CD4-positive, alpha-beta T cell treated with Interferon gamma for 1 hour (primary cell): ENCODE measurements around the gene PRIM2.
"Not testable (repeated sequence)": the region's sequence is repeated elsewhere in the genome, so short reads cannot be mapped to it uniquely, and the experiment has no call there.

Experiments
- DNase-seq: peaks from one replicate; pipeline ENCODE4 v3.0.0-alpha.2; 2020

The PRIM2 gene

GRCh38 chr6:57310095-57310816 lies 7.2 kb upstream of the PRIM2 start:
- not testable (repeated sequence) for DNase-seq

- no peak for DNase-seq
Observed at GRCh38 chr6:57310817-57311157, 6.6 kb upstream of the PRIM2 start.

DNA sequence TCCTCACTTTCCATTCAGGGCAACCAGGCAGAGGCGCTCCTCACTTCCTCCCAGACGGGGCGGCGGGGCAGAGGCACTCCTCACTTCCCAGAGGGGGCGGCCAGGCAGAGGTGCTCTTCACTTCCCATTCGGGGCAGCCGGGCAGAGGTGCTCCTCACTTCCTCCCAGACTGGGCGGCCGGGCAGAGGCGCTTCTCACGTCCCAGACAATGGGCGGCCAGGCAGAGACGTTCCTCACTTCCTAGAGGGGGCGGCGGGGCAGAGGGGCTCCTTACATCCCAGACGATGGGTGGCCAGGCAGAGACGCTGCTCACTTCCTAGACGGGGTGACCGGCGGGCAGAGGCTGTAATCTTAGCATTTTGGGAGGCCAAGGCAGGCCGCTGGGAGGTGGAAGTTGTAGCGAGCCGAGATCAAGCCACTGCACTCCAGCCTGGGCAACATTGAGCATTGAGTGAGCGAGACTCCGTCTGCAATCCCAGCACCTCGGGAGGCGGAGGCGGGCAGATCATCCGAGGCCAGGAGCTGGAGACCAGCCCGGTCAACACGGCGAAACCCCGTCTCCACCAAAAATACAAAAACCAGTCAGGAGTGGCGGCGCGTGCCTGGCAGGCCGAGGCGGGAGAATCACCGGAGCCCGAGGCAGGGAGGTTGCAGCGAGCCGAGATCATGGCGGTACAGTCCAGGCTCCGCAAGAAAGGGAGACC lies 6.0 kb upstream of the PRIM2 start:
- not testable (repeated sequence) for DNase-seq

- DNase-seq = no peak
Observed at GRCh38 chr6:57312004-57312345, 5.5 kb upstream of the PRIM2 start.

DNA sequence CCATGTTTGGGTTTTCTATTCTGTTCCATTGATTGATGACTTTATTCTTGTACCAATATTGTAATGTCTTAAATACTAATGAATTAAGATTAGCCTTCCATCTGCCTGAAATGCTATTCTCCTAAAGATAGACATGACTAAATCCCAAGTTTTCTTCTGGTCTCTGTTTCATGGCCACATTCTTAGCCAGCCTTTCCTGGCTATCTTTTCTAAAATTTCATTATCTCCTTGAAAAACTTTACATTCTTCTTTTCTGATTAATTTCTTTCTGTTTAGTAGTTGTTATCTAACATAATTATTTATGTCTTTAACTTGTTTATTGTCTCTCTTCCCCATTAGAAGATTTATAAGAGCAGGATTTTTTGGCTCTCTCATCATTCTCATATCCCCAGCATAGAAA lies 4.4 kb upstream of the PRIM2 start:
- no peak for DNase-seq

- DNase-seq = no peak
Observed at GRCh38 chr6:57313711-57314471, 3.5 kb upstream of the PRIM2 start.

DNA sequence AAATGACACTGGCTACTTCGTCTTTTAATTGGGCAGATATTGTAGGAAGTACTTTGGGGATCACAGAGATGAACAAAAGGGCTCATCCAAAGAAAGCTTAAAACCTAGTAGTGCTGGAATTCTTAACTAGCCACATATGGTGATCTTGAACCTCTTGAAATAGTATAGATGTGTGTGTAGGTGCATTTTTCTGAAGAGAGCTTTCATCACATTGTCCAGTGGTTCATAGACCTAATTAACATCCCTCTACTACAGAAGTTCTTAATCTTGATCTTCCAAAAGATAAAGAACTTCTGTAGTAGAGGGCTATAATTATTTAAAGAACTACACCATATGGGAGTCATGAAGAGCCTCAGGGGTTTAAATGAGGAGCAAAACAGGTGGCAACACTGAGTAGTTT lies 2.3 kb upstream of the PRIM2 start:
- no peak for DNase-seq

- DNase-seq = no peak
Observed at GRCh38 chr6:57315851-57316250, 1.6 kb upstream of the PRIM2 start.

DNA sequence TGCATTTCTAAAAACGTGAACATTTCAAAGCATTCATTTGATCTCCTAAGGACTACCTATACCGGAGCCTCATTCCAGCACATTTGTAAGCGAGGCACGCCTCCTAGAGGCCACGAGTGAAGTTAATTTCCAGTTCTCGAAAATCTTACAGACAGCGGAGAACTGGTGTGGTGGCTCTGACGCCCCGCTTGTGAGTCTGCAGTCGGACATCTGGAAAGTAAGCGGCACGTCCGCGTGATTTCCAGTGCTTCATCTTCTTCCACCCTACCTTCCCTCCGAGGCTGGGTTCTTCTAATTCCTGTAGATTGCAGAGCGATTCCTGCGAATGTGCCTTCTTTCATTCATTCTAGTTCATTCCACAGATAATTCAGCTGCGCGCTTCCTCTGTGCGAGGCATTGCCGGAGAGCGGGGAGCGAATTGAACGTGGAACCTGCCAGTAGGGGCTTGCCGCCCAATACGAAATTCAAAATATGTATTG lies 810 bp upstream of the PRIM2 start:
- DNase-seq = peak; percentile 81

DNA sequence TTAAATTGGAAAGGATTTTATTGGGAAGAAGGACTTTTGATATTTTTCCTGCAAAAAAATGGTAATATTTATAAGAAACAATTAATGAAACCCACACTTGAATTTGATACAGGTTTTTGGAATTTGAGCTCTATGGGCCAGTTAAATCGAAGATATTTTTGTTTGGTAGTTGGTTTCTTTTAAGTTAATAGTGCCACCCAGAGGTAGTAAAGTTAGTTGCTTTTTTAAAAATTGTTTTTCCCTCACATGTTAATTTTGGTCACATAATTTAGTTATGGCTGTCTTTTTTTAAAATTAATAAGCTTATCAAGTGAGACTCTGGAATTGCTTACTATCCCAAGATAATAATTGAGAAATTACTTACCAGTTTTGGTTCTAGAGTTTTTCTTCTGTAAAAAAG lies 7.1 kb downstream of the PRIM2 start:
- DNase-seq = no peak

DNA sequence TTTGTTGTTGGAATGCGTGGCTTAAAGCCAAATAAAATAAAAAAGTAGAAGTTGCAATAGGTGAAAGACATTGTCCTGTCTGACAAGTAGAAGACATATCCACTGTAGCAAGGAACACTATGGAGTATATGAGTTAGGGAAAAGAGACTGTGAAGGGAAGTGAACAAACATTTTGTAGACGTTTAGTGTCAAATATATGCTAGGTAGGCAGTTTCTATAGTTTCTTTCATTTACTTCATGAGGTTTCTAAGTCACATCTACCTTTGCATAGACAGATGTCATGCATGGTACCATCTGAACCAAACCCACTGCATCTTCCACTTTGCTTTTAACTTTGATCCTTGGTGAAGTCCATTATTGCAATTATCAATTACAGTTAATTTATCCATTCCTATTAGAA lies 9.9 kb downstream of the PRIM2 start:
- no peak for DNase-seq

- DNase-seq = no peak
Observed at GRCh38 chr6:57328074-57328473, 10.6 kb downstream of the PRIM2 start.

GRCh38 chr6:57329933-57330332 lies 12.5 kb downstream of the PRIM2 start:
- no peak for DNase-seq

GRCh38 chr6:57342148-57342669 lies 24.8 kb downstream of the PRIM2 start:
- no peak for DNase-seq

DNA sequence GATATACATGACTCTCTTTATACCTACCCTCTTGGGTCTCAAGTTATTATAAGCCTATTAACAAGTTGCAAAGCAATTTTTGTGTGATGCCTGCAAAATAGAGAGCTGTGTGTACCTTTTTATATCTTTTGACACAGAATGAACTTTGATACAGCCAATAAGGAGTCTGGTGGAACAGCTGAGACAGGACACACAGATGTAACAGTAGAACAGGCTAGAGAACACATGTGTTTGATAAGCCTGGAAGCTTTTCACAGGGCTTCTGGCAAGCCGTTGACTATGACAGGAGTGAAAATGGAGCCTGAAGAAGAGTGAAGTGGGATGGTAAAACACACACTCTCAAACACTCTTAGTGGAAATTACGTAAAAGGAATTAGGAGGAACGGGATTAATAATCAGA lies 25.9 kb downstream of the PRIM2 start:
- not testable (repeated sequence) for DNase-seq

- not testable (repeated sequence) for DNase-seq
Observed at GRCh38 chr6:57346715-57347114, 29.3 kb downstream of the PRIM2 start.

- DNase-seq = not testable (repeated sequence)
Observed at GRCh38 chr6:57347597-57347996, 30.2 kb downstream of the PRIM2 start.

GRCh38 chr6:57350443-57350842 lies 33.0 kb downstream of the PRIM2 start:
- DNase-seq = not testable (repeated sequence)

GRCh38 chr6:57352596-57352995 lies 35.2 kb downstream of the PRIM2 start:
- DNase-seq = not testable (repeated sequence)

DNA sequence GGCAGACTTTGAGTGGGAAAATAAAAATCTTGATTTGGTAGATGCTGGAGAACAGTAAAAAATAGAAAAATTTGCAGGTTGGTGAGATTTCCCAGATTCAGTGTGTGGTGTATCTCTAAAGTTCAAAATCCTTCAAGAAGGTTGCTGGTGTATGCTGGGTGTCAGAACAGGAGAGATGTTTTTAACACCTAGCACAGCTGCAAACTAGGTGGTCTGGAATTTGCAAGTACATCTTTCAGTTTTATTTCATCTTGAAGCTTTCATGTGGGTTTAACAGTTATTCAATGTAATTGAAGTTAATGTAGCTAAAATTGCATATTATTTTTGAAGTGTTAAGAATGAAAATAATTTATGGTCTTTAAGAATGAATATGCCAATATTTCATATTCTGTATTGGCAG lies 40.9 kb downstream of the PRIM2 start:
- DNase-seq = not testable (repeated sequence)

GRCh38 chr6:57359766-57360165 lies 42.3 kb downstream of the PRIM2 start:
- DNase-seq = not testable (repeated sequence)

DNA sequence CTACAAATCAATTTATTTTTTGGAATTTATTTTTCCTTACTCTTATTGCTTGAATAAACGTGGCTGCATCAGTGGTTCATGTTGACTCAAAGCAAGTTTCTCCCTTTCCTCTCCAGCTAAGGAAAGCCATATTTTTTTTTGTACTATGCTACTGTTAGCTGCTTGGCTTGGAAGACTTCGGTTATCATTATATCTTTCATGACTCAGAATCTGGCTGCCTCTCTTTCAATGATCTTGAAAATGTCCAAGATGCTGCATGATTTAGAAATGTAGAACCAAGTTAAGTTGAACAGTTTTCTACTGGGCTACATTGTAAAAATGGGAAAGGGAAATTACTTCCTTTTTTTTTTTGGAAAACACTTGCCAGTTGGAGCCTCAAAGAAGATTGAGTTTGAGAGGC lies 44.9 kb downstream of the PRIM2 start:
- not testable (repeated sequence) for DNase-seq

DNA sequence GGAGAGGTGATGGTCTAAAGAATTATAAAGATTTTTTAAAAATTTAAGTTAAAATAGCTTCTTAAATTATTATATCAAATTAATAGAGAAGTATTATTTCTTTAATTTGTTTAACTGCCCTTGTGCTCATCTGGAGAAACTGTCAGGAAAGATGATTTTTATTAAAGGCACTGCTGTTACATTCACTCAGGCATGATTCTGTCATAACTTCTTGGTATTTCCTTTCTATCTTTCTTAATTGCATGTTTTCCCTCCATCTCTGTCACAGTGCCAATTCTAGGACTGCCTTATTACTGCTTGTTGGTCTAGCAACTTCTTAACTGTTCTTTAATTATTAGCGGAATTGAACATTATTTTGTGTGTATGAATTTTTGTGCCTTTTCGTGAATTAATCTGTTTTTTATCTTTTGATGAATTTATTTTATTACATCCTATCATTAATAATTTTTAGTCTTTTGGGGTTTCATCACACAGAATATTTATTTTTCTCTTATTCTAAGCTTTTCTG lies 47.7 kb downstream of the PRIM2 start:
- DNase-seq = not testable (repeated sequence)
